ENCODE data around the gene SLC41A3.

GRCh38 chr3:126081618-126082361 is 2.1 kb downstream of the SLC41A3 start:
- TF ChIP-seq POLR2AphosphoS5 (IDR thresholded peaks at IDR 0.05; ENCODE audit: low read depth, low read length) (no peak), SPI1 (IDR thresholded peaks at IDR 0.05; ENCODE audit: low read depth, low read length) (no peak), POLR2A (IDR thresholded peaks at IDR 0.05; ENCODE audit: low read depth, low read length) (no peak), PAX5 (IDR thresholded peaks at IDR 0.05; ENCODE audit: insufficient read depth, low read length, severe bottlenecking) (no peak)
